HG03571 (cell line): ENCODE results near the gene PIKFYVE.
A peak's percentile ranks its signal among the peaks of the same experiment; 100 is the strongest.
"Not testable (repeated sequence)": the region's sequence is repeated elsewhere in the genome, so short reads cannot be mapped to it uniquely, and the experiment has no call there.

Experiments
- ATAC-seq: cut with Tn5 transposase; IDR thresholded peaks from one replicate; pipeline ENCODE4 v1.9.1; 2021; ENCODE audit not compliant: unreplicated experiment

PIKFYVE gene

GRCh38 chr2:208254871-208255556 lies 11.0 kb upstream of the PIKFYVE start, which contains the start of gene IDH1:
Gene IDH1 (minus strand): TSS chr2:208255071. CDS start chr2:208251551, 3,520 bp downstream.
- ATAC-seq = peak; percentile 77

- ATAC-seq = peak; percentile 25
Observed at GRCh38 chr2:208255557-208256106, 10.4 kb upstream of the PIKFYVE start.

- ATAC-seq = no peak
Observed at GRCh38 chr2:208256192-208256782, 9.8 kb upstream of the PIKFYVE start.

- not testable (repeated sequence) for ATAC-seq
Observed at GRCh38 chr2:208256849-208257813, 8.9 kb upstream of the PIKFYVE start.

- peak; percentile 43 for ATAC-seq
Observed at GRCh38 chr2:208265371-208265800, 669 bp upstream of the PIKFYVE start.

- ATAC-seq = no peak
Observed at GRCh38 chr2:208266553-208266893, 468 bp downstream of the PIKFYVE start.

- ATAC-seq = no peak
Observed at GRCh38 chr2:208266936-208267335, 881 bp downstream of the PIKFYVE start.

- ATAC-seq = not testable (repeated sequence)
Observed at GRCh38 chr2:208267526-208267925, 1.5 kb downstream of the PIKFYVE start.

GRCh38 chr2:208268156-208268952 lies 2.3 kb downstream of the PIKFYVE start:
- no peak for ATAC-seq

GRCh38 chr2:208269091-208269490 lies 3.0 kb downstream of the PIKFYVE start:
- no peak for ATAC-seq

- ATAC-seq = no peak
Observed at GRCh38 chr2:208274748-208275147, 8.7 kb downstream of the PIKFYVE start.

GRCh38 chr2:208278549-208278948 lies 12.5 kb downstream of the PIKFYVE start:
- ATAC-seq = no peak

GRCh38 chr2:208279236-208279635 lies 13.2 kb downstream of the PIKFYVE start:
- ATAC-seq = no peak

- ATAC-seq = no peak
Observed at GRCh38 chr2:208280234-208280633, 14.2 kb downstream of the PIKFYVE start.

- ATAC-seq = no peak
Observed at GRCh38 chr2:208280933-208281332, 14.9 kb downstream of the PIKFYVE start.

- ATAC-seq = no peak
Observed at GRCh38 chr2:208285853-208286252, 19.8 kb downstream of the PIKFYVE start.

GRCh38 chr2:208294482-208295024 lies 28.5 kb downstream of the PIKFYVE start:
- ATAC-seq = no peak

- no peak for ATAC-seq
Observed at GRCh38 chr2:208295834-208296233, 29.8 kb downstream of the PIKFYVE start.

GRCh38 chr2:208296610-208297009 lies 30.6 kb downstream of the PIKFYVE start:
- ATAC-seq = no peak

- ATAC-seq = no peak
Observed at GRCh38 chr2:208297961-208298360, 31.9 kb downstream of the PIKFYVE start.
